ENCODE results near the gene SOCS1. TPM values are rescaled to one million over a fixed set of nuclear protein-coding genes. Genes with fewer than 3 reads are reported as not detected.

Gene SOCS1
- total RNA-seq, 1 donor from 2014 or later: 11.1 TPM

GRCh38 chr16:11280616-11281522, 24.9 kb upstream of the SOCS1 start, which contains the start of gene PRM1:
TSS of gene PRM1 (minus strand) at chr16:11281330. CDS start at chr16:11281238, 92 bp downstream.
- no peak for DNase-seq
- no peak for TF ChIP-seq CTCF (IDR thresholded peaks at IDR 0.05; ENCODE audit: partially characterized antibody, unreplicated experiment)
- Mint-ChIP-seq H3K4me1 (ENCODE audit: low read depth, unreplicated experiment) (peaks cover 2% of the 10 kb centered on the region), H3K27me3 (ENCODE audit: unreplicated experiment) (peaks cover 4% of the 10 kb centered on the region), H3K36me3 (ENCODE audit: unreplicated experiment) (no peaks in the 10 kb centered on the region), H3K27ac (ENCODE audit: unreplicated experiment) (no peak within 1 kb of the TSS), H3K4me3 (ENCODE audit: unreplicated experiment) (no peak within 1 kb of the TSS), H3K9me3 (ENCODE audit: unreplicated experiment) (peaks cover 1% of the 10 kb centered on the region)

GRCh38 chr16:11278681-11279628, 23.0 kb upstream of the SOCS1 start:
- Mint-ChIP-seq H3K4me3 (ENCODE audit: unreplicated experiment) (no peak overlapping the region), H3K4me1 (ENCODE audit: low read depth, unreplicated experiment) (peaks cover 2% of the 10 kb centered on the region), H3K27ac (ENCODE audit: unreplicated experiment) (no peak overlapping the region), H3K27me3 (ENCODE audit: unreplicated experiment) (peaks cover 4% of the 10 kb centered on the region), H3K9me3 (ENCODE audit: unreplicated experiment) (peaks cover 1% of the 10 kb centered on the region), H3K36me3 (ENCODE audit: unreplicated experiment) (no peaks in the 10 kb centered on the region)
- TF ChIP-seq CTCF (IDR thresholded peaks at IDR 0.05; ENCODE audit: partially characterized antibody, unreplicated experiment): no peak
- DNase-seq: no peak

- no peak for TF ChIP-seq CTCF (IDR thresholded peaks at IDR 0.05; ENCODE audit: partially characterized antibody, unreplicated experiment)
- no peaks in the 10 kb centered on the region for H3K9me3 Mint-ChIP-seq (ENCODE audit: unreplicated experiment)
- no peak overlapping the region for H3K27ac Mint-ChIP-seq (ENCODE audit: unreplicated experiment)
- no peak for DNase-seq
- no peak overlapping the region for H3K4me3 Mint-ChIP-seq (ENCODE audit: unreplicated experiment)
- H3K4me1 Mint-ChIP-seq (ENCODE audit: low read depth, unreplicated experiment): peaks cover 4% of the 10 kb centered on the region
- no peaks in the 10 kb centered on the region for H3K36me3 Mint-ChIP-seq (ENCODE audit: unreplicated experiment)
- peaks cover 4% of the 10 kb centered on the region for H3K27me3 Mint-ChIP-seq (ENCODE audit: unreplicated experiment)
Observed at GRCh38 chr16:11277607-11278337, 21.8 kb upstream of the SOCS1 start.

GRCh38 chr16:11276896-11277593, 21.0 kb upstream of the SOCS1 start:
- no peaks in the 10 kb centered on the region for H3K9me3 Mint-ChIP-seq (ENCODE audit: unreplicated experiment)
- no peaks in the 10 kb centered on the region for H3K36me3 Mint-ChIP-seq (ENCODE audit: unreplicated experiment)
- H3K4me3 Mint-ChIP-seq (ENCODE audit: unreplicated experiment): no peak overlapping the region
- H3K27me3 Mint-ChIP-seq (ENCODE audit: unreplicated experiment): peaks cover 2% of the 10 kb centered on the region
- TF ChIP-seq CTCF (IDR thresholded peaks at IDR 0.05; ENCODE audit: partially characterized antibody, unreplicated experiment): no peak
- no peak for DNase-seq
- peaks cover 2% of the 10 kb centered on the region for H3K4me1 Mint-ChIP-seq (ENCODE audit: low read depth, unreplicated experiment)
- no peak overlapping the region for H3K27ac Mint-ChIP-seq (ENCODE audit: unreplicated experiment)
